ENCODE results near the gene VPS11.

The VPS11 gene

DNA sequence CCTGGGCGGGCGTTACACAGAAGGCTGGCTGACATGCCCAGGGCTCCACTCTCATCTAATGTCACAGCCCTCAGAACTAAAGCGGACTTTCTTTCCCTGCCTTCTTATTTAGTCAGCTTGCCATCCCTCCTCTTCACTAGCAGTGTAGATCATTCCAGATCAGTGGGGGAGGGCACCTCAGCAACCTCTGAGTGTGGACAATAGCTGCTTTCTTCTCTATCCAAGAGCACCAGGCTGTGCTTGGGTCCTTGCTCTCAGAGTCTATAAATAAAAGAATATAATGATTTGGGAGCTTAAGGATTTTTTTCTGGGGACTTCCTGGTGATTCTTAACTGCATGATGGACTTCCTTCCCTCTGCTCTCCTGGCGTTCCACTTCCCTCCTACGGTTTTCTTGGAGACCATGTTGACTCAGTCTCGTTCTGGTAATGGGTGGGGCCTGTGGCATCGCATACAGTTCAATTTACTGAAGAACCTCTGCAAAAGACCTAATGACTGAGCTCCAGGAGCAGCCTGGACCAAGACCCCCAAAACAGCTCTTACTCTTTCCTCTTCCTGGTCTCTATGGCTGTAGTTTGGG is 14.2 kb downstream of the VPS11 start:
- DNase-seq (ENCODE audit: low read depth), result no peak

DNA sequence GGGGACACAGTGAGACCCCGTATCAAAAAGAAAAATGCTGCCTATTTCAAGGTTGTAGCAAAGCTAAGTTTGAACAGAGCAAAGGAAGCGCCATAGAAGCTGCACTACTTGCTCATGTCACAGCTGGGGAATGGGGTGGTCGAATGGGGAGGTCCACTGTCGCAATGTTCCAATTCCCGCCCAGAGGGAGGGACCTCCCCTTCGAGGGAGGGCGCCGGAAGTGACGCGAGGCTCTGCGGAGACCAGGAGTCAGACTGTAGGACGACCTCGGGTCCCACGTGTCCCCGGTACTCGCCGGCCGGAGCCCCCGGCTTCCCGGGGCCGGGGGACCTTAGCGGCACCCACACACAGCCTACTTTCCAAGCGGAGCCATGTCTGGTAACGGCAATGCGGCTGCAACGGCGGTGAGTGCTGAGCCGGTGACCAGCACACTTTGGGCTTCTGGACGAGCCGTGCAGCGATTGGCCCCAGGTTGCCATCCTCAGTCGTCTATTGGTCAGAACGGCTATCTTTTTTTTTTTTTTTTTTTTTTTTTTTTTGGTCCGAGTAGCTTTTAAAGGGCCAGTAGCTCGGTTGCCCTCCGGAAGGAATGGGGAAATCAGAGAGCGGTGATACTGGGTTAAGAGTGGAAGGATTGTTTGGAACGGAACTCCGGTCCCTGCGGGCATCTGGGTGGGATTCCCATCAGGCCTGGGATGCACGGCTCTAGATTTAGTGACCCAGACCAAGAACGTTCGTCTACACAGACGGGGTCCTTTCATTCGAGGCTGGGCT is 17.2 kb downstream of the VPS11 start, which contains the start of gene HMBS:
TSS of gene HMBS (plus strand) at position 219 of the 774 bp plus-strand sequence. CDS start at position 372, 153 bp downstream.
- DNase-seq (ENCODE audit: low read depth), result peak; percentile 83

DNA sequence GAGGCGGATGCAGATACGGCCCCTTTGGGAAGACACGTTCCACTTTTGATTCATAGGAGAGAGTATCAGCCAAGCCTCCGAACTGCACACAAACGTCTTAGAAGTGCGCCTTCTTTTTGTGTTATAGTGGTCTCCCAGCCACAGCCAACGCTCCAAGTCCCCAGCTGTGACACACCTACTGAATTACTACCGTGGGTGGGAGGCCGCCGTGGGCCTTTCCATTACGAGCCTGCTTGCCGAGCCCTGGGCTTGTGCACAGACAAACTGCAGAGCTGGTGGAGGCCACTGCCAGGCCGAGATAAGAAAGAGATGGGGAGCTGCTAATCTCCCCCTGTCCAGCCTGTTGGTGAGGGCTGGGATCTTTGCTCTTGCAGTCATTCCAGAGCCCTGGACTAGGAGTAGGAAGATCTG is 17.8 kb downstream of the VPS11 start:
- DNase-seq (ENCODE audit: low read depth), result no peak

DNA sequence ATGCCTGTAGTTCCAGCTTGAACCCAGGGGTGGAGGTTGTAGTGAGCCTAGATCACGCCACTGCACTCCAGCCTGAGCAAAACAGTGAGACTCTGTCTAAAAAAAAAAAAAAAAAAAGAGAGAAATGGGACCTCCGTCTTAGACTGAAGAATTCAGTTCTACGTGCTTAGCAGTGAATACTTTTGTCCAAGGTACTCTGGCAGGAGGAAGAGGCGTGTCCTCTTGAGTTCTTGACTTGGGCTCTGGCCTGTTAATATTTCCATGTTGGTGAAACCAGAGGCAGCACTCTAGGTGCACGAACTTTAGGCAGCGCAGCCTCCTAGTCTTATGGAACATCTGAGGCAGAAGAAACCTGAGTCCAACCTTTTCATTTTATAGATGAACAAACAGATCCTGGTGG is 19.5 kb downstream of the VPS11 start:
- DNase-seq (ENCODE audit: low read depth), result no peak

DNA sequence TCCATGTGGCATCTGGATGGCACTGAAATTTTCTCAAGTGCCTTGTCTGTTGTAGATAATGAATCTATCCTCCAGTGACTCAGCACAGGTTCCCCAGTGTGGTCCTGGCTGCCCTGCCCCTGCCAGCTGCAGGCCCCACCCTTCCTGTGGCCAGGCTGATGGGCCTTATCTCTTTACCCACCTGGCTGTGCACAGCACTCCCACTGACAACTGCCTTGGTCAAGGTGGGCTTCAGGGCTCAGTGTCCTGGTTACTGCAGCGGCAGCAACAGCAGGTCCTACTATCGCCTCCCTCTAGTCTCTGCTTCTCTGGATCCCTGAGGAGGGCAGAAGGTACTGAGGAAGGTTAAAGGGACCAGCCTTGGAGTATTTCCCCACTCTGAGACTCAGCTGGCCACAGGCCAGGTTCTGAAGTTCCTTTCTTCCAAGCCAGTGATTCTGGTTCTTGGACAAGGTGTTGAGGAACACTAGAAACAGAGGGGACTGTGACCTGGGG is 20.2 kb downstream of the VPS11 start:
- DNase-seq (ENCODE audit: low read depth), result no peak

DNA sequence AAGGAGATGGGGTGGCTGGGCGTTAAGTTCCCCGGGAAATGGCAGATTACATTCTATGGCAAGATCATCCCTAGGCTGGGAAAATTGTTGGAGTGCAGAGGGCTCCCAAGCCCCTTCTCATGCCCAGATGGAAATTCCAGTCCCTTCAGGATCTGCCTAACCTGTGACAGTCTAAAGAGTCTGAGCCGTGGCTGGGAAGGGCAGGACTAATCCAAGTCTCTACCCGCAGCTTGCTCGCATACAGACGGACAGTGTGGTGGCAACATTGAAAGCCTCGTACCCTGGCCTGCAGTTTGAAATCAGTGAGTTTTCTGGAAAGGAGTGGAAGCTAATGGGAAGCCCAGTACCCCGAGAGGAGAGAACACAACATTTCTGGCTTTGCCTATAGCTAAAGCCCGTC is 20.8 kb downstream of the VPS11 start:
- no peak for DNase-seq (ENCODE audit: low read depth)

DNA sequence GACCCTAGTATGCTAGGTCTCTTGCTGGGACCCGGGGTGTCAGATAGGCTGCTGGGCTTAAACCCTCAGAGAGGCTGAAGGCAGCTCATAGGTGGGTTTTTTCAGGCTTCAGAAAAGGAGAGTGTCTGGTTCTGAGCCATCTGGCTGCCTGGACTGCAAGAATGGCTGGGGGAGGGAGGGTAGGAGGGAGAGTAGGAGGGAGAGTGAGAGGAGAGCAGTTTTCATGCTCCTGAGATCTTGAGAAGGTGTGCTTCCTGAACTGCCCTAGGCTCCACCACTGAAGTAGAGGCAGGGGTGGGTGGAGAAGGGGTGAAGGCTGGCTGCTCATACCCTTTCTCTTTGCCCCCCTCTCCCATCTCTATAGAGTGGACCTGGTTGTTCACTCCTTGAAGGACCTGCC is 21.7 kb downstream of the VPS11 start:
- DNase-seq (ENCODE audit: low read depth), result no peak

DNA sequence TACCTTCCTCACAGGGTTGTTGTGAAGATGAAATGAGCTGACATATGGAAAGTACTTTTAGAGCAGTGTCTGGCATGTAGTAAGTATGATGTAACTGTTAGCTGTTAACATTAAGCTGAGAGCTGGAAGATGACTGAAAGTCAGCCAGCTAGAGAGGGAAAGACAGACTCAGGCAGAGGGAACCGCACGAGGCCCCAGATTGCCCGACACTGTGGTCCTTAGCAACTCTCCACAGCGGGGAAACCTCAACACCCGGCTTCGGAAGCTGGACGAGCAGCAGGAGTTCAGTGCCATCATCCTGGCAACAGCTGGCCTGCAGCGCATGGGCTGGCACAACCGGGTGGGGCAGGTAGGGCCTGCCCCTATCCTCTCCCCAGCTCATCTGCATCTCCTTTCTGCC is 23.6 kb downstream of the VPS11 start:
- no peak for DNase-seq (ENCODE audit: low read depth)

DNA sequence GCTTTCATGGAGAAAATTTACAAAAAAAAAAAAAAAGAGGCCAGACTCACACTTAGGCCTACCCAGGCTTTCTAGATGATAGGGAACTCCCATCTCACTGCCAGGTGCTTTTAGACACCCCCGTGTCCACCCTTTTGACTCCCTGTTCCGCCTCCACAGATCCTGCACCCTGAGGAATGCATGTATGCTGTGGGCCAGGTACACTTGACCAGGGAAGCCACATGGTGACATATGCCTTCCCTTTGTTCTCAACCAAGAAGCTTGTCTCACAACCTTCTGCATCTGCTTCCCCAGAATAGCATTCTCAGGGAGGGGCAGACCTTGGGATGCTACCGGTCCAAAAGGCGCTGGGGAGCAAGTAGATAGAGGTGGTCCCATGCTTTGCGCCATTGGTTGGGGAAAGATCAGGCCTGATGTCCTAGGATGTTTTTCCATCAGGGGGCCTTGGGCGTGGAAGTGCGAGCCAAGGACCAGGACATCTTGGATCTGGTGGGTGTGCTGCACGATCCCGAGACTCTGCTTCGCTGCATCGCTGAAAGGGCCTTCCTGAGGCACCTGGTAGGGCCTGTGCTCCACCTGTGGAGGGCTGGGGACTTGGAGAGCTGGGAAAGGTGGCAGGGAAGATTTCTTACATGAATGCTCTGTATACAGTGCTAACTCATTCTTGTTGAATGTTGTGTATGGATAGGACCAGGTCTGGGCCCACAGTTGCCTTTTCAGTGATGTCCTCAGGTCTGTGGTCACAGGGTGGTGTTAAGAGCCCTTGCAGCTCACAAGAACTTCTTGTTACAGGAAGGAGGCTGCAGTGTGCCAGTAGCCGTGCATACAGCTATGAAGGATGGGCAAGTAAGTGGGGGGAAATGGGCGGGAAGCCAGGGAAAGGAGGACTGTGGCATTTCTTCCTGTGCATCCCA is 24.6 kb downstream of the VPS11 start:
- DNase-seq (ENCODE audit: low read depth), result no peak

DNA sequence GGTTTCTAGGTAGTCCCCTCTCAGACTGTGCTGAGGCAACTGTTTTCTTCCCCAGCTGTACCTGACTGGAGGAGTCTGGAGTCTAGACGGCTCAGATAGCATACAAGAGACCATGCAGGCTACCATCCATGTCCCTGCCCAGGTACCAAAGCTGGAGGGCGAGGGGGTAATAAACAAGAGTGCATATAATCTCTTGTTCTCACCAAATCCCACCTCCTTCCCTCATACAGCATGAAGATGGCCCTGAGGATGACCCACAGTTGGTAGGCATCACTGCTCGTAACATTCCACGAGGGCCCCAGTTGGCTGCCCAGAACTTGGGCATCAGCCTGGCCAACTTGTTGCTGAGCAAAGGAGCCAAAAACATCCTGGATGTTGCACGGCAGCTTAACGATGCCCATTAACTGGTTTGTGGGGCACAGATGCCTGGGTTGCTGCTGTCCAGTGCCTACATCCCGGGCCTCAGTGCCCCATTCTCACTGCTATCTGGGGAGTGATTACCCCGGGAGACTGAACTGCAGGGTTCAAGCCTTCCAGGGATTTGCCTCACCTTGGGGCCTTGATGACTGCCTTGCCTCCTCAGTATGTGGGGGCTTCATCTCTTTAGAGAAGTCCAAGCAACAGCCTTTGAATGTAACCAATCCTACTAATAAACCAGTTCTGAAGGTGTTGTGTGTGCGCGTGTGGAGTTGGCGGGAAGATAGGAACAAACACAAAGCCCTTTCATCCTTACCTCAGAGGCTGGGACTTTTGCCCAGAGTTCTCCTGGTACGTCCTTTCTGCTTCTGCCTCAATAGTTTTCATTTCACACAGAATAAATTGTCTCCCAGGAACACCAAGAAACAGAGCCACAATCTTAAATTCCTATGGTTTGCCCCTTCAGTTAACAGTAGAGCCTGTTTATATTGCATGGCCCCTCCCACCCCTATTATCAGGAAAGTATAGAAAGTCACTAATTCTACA is 25.5 kb downstream of the VPS11 start:
- no peak for DNase-seq (ENCODE audit: low read depth)

DNA sequence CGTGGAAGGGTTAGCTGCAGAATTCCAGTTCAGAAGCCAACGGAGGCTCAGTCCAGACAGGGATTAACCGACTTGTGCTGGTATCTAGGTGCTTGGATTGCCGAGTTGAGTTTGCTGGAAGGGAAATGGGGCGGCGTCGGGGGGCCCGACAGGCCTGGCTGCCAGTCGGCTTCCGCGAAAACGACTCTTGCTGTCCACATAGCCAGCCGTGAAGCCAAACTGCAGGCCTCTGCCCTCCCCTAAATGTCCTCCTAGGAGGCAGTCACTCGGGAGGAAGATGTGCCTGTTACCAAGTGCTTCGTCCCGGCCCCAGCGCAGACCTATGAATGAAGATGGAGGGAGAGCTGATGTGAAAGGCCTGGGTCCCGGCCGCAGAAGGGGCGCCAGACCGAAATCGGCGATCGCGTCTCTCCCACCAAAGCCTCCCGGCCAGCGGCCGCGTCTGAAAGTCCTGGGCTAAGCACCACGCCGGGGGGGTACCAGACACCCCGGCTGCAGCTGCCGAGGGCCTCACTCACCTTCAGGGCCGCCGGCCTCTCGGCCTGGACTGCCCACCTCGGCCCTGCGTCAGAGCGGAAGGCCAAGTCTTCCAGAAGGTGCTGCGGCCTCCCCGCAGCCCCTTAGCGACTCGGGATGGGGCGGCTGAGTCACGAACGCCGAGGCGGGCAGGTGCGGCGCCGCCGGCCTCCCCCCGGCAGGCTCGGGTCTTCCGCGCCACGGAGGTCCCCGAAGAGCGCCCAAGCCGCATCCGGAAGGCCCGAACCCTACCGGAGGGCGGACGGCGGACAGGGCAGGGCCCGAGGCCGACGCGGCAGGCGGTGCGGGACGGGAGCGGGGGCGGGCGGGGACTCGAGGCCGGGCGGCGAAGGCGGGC is 26.6 kb downstream of the VPS11 start:
- no peak for DNase-seq (ENCODE audit: low read depth)

DNA sequence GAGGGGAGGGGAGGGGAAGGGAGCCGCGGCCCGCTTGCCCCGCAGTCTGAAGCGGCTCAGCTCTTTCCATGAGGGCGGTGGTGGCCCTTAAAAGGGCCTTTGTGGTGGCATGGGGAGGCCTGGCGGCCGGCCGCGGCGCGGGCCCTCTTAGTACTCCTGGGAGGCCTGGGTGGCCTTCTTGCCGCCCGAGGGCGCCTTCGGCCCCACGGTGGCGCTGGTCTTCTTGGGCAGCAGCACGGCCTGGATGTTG is 27.1 kb downstream of the VPS11 start:
- no peak for DNase-seq (ENCODE audit: low read depth)

DNA sequence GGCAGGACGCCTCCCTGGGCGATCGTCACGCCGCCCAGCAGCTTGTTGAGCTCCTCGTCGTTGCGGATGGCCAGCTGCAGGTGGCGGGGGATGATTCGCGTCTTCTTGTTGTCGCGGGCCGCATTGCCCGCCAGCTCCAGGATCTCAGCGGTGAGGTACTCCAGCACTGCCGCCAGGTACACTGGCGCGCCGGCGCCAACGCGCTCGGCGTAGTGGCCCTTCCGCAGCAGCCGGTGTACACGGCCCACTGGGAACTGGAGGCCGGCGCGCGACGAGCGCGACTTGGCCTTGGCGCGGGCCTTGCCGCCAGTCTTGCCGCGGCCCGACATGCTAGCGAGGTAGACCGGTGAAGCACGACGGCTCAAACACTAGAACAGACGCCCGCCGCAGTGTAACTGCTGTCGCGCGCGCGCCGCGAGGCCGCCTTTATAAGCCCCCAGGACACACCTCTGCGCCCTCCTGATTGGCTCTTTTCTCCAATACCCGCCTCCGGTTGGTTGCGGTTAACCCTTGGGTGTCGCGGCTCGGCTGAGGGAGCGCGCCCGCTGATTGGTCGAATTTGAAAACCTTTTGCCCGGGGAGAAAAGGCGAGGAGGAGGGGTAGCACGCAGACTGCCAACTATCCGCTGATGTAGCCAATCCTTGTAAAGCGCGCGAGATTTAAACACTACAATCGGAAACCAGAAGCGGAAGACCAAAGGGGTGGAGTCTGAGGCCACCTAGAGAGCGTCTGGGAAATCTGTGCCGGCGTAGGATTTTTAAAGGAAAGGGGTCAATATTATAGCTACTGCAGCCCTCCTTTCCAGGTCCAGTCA is 27.7 kb downstream of the VPS11 start:
- peak; percentile 94 for DNase-seq (ENCODE audit: low read depth)

DNA sequence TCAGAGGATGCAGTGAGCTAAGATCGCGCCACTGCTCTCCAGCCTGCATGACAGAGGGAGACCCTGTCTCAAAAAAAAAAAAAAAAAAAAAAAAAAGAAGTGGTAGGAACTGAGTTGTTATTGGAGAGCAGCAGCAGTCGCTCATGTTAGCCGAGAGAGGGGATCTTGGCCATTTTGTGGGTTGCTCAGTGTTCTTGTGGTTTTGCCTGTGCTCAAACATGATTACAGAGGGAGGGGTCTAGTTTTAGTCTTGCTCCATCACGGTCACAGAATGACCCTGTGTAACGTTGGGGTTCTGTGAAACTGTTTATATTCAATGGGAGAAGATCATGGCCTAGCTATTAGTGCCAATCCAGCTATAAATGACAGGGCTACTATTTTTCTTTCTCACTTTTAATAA is 32.1 kb downstream of the VPS11 start:
- DNase-seq (ENCODE audit: low read depth), result no peak

DNA sequence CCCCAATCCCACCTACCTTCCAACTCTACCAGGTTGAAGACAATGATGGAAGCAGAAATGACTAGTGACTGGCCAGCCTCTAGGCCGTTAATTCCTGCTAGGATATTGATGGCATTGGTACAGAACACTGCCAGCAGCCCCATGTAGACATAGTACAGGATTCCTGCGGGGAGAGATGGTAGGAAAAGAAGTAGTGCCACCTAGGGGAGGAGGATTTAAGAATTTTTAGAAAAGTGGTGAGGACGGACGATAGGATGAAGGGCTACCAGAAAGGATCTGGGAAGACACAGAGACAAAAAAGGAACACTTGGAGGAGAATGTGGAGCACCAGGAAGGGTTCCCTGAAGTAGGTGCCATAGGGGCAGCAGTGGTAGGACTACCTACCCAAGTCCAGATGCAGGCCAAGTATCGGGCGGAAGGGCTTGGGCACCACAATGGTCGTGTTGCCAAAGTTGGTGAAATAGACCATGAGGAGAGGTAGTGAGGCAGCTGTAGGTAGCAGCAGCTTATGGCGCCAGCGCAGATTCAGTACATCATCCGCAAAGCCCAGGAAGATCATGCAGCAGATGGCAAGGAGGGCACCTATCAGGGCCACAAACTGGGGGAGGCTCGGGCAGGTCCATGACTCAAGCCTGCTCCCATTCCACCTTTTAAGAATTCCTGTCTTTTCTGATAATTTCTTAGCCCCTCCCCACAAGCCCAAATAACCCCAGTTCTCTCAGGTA is 32.8 kb downstream of the VPS11 start:
- DNase-seq (ENCODE audit: low read depth), result no peak

DNA sequence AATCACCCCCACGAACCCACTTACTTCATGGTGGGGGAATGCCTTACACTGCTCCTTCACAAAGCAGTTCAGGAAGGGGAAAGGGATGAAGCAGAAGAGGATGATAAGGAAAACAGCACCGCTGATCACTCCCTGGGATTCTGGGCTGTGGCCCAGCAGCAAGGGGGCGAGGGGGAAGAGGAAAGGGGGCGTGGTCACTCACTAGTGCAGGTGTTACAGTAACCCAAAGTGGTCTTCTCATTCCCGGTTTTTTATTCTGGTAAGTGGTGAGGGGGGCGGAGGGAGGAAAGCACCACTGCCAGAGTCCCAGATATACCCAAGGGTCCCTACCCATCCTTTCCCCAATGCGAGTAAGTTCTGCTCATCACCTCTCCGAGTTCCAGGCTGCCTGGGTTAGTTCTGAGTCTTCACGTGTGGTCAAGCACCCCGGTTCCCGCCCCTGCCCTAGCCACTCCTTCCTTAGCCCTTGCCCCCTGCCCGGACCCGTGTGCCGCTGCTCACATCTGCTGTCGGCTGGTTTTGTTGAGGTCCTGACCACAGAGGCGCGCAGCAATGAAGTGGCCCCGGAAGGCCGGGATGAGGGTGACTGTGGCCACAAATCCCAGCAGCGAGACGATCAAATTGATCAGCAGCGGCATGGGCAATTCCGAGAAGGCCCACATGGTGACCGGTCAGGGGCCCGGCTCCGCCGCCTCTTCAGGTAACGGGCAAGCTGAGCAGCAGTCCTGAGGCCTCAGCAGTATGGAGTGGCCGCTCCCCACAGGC is 33.6 kb downstream of the VPS11 start:
- DNase-seq (ENCODE audit: low read depth), result no peak

DNA sequence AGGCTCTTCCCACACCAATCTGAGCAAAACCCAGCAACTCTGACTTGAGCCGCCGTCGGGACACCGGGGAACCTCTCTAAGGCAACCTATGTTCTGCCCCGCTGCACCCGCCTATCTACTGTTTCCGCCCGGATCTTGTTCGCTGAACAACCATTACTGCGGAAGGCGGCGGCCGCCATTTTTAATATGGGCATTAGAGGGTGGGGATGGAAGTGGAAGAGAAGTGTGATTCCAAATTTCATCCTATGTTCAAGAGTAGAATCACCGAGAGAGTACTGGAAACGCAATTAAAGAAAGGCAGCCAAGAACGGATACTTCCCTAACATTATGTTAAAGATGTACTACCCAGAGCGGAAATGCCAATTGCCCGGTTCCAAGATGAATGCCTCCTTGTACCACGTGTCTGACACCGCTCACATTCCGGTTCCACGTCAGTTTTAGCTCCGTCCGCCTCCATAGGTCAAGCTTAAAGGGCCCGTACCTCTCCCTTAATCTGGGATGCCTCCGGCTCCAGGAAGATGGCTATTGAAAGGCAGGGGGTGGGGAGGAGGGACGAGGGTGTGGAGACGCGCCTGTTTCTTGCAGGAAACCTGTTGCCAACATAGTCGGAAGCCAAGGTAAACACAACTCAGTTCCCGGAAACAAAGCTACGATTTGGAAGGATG is 34.3 kb downstream of the VPS11 start, which contains the start of gene DPAGT1:
TSS of gene DPAGT1 (minus strand) at position 95 of the 665 bp plus-strand sequence. CDS start 198 bp downstream, outside the sequence.
- DNase-seq (ENCODE audit: low read depth), result peak; percentile 94

Measured in HS-5 (cell line).